Measurements from ENCODE around the gene CHD9NB. TPM values are rescaled to one million over a fixed set of nuclear protein-coding genes. Genes with fewer than 3 reads are reported as not detected.

CHD9NB gene
- total and polyA plus RNA-seq, 2 of the 4 experiments (the other 2 are of a cell fraction) = 0.94 to 1.1 TPM

GRCh38 chr16:53045341-53046220, 7.1 kb downstream of the CHD9NB start:
- H3K9me1 ChIP-seq (ENCODE audit: insufficient read depth, low read length) = no peaks in the 10 kb centered on the region; the same call in 1 of the 2 replicates
- no CpG with 5 or more reads among the region's 6 CpGs for WGBS, 2 experiments (ENCODE audit: extremely low coverage in 2 of 2, insufficient read length in 1 of 2)
- H3K27ac ChIP-seq (ENCODE audit: insufficient read depth, low read length) = no peak overlapping the region
- no peaks in the 10 kb centered on the region for H4K20me1 ChIP-seq (ENCODE audit: insufficient read depth, low read length)
- no peaks in the 10 kb centered on the region for H3K9me3 ChIP-seq (ENCODE audit: control insufficient read depth, insufficient read depth, low read length)
- BruUV-seq (replicated peaks) = no TSS peak
- ChIA-PET POLR2A (ENCODE audit: unreplicated experiment) (interaction anchor here (0.6 kb wide), 1 partner anchor 214 kb away, joined by 3 read pairs; no protein-coding TSS in a partner anchor), CTCF (no interaction called here)
- no peak overlapping the region for H2AFZ ChIP-seq (replicated peaks; ENCODE audit: low read length, poor library complexity)
- H2BK5ac ChIP-seq (ENCODE audit: low read depth, low read length, poor library complexity, severe bottlenecking) = no peak overlapping the region
- no peak overlapping the region for H4K5ac ChIP-seq (ENCODE audit: low read depth, low read length)
- H3K18ac ChIP-seq (ENCODE audit: low read depth, low read length) = no peak overlapping the region
- H3K4me2 ChIP-seq (ENCODE audit: low read depth, low read length) = no peak overlapping the region
- H2AK5ac ChIP-seq (ENCODE audit: low read depth, low read length) = no peak overlapping the region
- no peak overlapping the region for H2BK15ac ChIP-seq (ENCODE audit: low read depth, low read length)
- no peak overlapping the region for H3K4ac ChIP-seq (ENCODE audit: low read depth, low read length)
- H3K56ac ChIP-seq (ENCODE audit: extremely low read depth, insufficient read depth, low read length) = no peak overlapping the region
- H3K27me3 ChIP-seq (ENCODE audit: control insufficient read depth, insufficient read depth, low read length) = peaks cover 4% of the 10 kb centered on the region; the same call in 1 of the 2 replicates
- no peak overlapping the region for H3K23ac ChIP-seq (ENCODE audit: low read depth, low read length)
- no peak overlapping the region for H3K9ac ChIP-seq (ENCODE audit: low read depth, low read length)
- no peak overlapping the region for H3K4me3 ChIP-seq (ENCODE audit: insufficient read depth, low read depth, low read length)
- H3K14ac ChIP-seq (replicated peaks; ENCODE audit: low read depth, low read length) = no peak overlapping the region
- H2BK120ac ChIP-seq (ENCODE audit: low read depth, low read length) = no peak overlapping the region
- no peak overlapping the region for H4K8ac ChIP-seq (ENCODE audit: low read depth in 2 of 2, low read length in 2 of 2)
- DNase-seq (no peak), ATAC-seq (ENCODE audit: low read depth) (no peak)
- intact Hi-C loops (cut with micrococcal nuclease) (no loop called here), in situ Hi-C loops (cut with MboI; ENCODE audit: low sequenced_read_pairs) (no loop called here), dilution Hi-C loops (cut with HindIII; ENCODE audit: low sequenced_read_pairs, unreplicated experiment) (no loop called here)
- no peak overlapping the region for H2BK20ac ChIP-seq (ENCODE audit: low read depth, low read length)
- H3K79me1 ChIP-seq (ENCODE audit: low read depth in 1 of 2, low read length in 2 of 2) = peaks cover 0 to 3% of the 10 kb centered on the region in 2 experiments; a peak in 1 of 4 replicates
- no peak overlapping the region for H4K91ac ChIP-seq (ENCODE audit: insufficient read depth, low read depth, low read length)
- H3K36me3 ChIP-seq (ENCODE audit: control insufficient read depth, insufficient read depth, low read length) = peaks cover 3% of the 10 kb centered on the region
- H2AK9ac ChIP-seq (replicated peaks; ENCODE audit: low read depth, low read length, poor library complexity) = no peak overlapping the region
- H3K4me1 ChIP-seq (ENCODE audit: control insufficient read depth, insufficient read depth, low read length) = peaks cover 12% of the 10 kb centered on the region
- TF ChIP-seq MXI1 (IDR thresholded peaks at IDR 0.05; ENCODE audit: borderline replicate concordance, low read depth, low read length) (no peak), ELK1 (IDR thresholded peaks at IDR 0.05; ENCODE audit: borderline replicate concordance, low read depth, low read length) (no peak), BHLHE40 (IDR thresholded peaks at IDR 0.05; ENCODE audit: low read depth, low read length) (no peak), RCOR1 (IDR thresholded peaks at IDR 0.05; ENCODE audit: insufficient replicate concordance, low read length) (no peak), MAFK (IDR thresholded peaks at IDR 0.05; ENCODE audit: low read depth, low read length) (no peak), NFE2L2 (IDR thresholded peaks at IDR 0.05; ENCODE audit: low read depth, low read length) (no peak), FOS (IDR thresholded peaks at IDR 0.05; ENCODE audit: low read depth, low read length) (no peak), CTCF (conservative IDR thresholded peaks at IDR 0.05; ENCODE audit: low read depth, low read length) (no peak), SMC3 (IDR thresholded peaks at IDR 0.05; ENCODE audit: low read depth, low read length) (no peak), POLR2A (IDR thresholded peaks at IDR 0.05; ENCODE audit: low read depth, low read length) (no peak), USF2 (IDR thresholded peaks at IDR 0.05; ENCODE audit: low read depth, low read length) (no peak), MAZ (IDR thresholded peaks at IDR 0.05; ENCODE audit: borderline replicate concordance, low read depth, low read length) (no peak), CEBPB (IDR thresholded peaks at IDR 0.05; ENCODE audit: low read depth, low read length) (no peak), RAD21 (IDR thresholded peaks at IDR 0.05; ENCODE audit: low read length) (no peak), CHD1 (IDR thresholded peaks at IDR 0.05; ENCODE audit: low read depth, low read length) (no peak)

All from IMR-90 (cell line).